Measurements from ENCODE around the gene FAM171A1.

The FAM171A1 gene

DNA sequence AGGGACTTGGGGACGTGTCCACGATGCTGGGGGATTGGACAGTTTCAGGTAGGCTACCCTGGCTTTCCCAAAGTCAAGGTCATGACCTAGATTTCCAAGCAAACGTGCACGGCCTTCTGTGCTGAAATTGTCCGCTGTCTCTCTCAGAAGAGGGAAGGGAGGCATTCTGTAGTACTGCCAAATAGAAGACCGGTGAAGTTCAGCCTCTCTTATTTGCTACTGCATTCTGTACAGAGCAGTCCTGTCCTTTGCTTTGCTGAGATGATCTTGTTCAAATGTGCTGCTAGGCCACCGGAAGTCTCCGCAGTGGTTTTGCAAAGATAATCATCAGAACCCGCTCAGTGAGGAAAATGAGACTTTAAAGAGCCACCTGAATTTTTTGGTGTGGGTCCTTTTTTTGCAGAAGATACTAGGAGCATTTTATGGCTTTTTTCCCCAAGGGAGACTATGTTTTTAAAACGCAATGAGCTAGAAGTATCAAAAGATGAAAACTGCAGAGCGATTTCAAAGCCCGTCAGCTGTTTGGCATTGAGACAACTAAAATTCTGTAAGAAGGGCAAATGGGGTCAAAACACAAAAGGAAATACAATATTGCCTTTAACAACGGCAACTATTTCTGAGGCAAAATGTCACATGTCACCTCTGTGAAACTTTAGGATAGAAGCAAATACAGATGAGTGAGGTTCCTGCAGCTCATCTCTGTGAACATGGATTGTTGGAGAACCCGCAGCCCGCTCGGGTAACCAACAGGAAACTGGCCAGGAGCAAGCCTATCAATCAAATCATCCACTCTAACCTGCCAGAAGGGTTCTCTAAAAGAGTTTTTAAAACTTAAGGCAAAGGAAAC, 201.3 kb downstream of the FAM171A1 start:
- TF ChIP-seq, protein P1, sequence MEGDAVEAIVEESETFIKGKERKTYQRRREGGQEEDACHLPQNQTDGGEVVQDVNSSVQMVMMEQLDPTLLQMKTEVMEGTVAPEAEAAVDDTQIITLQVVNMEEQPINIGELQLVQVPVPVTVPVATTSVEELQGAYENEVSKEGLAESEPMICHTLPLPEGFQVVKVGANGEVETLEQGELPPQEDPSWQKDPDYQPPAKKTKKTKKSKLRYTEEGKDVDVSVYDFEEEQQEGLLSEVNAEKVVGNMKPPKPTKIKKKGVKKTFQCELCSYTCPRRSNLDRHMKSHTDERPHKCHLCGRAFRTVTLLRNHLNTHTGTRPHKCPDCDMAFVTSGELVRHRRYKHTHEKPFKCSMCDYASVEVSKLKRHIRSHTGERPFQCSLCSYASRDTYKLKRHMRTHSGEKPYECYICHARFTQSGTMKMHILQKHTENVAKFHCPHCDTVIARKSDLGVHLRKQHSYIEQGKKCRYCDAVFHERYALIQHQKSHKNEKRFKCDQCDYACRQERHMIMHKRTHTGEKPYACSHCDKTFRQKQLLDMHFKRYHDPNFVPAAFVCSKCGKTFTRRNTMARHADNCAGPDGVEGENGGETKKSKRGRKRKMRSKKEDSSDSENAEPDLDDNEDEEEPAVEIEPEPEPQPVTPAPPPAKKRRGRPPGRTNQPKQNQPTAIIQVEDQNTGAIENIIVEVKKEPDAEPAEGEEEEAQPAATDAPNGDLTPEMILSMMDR (IDR thresholded peaks at IDR 0.05; ENCODE audit: insufficient read depth, missing control alignments): no peak
- FAIRE-seq (no peak), DNase-seq (ENCODE audit: insufficient read length, low spot score) (no peak)

DNA sequence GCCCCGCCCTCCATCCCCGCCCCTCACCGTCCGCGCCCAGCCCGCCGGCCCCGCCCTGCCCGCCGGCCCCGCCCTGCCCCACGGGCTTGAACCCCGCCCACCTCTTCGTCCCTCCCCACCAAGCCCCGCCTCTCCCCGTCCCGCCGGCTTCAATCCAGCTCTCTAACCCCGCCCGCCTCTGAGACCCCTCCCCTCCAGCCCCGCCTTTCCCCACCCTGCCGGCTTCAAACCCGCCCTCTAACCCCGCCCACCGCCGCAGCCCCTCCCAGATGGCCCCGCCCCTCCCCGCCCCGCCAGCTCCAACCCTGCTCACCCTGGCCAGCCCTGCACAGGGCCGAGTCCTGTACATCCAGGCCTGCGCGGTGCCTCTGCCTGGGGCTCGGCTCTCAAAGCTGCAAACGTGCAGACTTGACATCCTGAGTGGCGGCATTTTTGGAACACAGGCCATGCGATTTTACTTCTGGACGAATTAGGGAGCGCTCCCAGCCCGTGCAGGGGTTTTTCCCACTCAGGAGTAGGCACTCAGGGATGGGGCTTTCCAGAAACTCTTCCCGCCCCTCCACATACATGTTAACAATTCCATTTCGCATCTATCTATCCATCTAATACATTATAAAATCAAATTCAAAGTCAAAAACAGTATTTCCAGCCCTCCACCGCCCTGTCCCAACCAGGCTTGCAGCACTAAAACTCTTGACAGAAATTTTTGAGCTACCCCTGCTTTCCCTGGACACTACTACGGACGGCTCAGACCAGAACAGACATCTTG, 202.1 kb downstream of the FAM171A1 start:
- peak; percentile 68 for DNase-seq (ENCODE audit: insufficient read length, low spot score)
- TF ChIP-seq, protein P1 (IDR thresholded peaks at IDR 0.05; ENCODE audit: insufficient read depth, missing control alignments): no peak
- FAIRE-seq: no peak

DNA sequence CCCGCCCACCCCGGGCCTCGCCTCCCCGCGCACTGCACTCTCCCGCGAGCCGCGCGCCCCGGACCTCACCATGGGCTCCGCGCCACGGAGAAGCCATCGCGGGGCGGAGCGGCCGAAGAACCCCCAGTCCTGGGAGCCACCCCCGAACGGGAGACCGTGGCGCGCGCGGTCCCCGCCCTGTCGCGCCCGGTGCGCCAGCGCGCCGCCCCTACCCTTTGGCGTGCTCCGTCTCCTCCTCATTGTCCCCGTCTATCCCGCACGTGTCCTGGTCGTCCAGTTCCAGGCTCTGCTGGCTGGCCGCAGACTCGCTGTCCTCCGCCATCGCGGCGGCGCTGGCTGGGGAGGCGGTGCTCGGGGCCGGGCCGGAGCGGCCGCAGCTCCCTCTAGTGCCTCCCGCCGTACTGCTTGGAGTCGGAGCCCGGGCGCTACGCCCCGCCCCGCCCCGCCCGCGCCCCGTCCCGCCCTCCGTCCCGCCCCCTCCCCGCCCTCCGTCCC, 202.8 kb downstream of the FAM171A1 start, which contains the start of gene NMT2:
TSS of gene NMT2 (minus strand) at position 403 of the 495 bp plus-strand sequence. CDS start at position 322, 81 bp downstream.
- peak; percentile 66 for DNase-seq (ENCODE audit: insufficient read length, low spot score)
- TF ChIP-seq, protein P1 (IDR thresholded peaks at IDR 0.05; ENCODE audit: insufficient read depth, missing control alignments): peak; percentile 16
- no peak for FAIRE-seq

DNA sequence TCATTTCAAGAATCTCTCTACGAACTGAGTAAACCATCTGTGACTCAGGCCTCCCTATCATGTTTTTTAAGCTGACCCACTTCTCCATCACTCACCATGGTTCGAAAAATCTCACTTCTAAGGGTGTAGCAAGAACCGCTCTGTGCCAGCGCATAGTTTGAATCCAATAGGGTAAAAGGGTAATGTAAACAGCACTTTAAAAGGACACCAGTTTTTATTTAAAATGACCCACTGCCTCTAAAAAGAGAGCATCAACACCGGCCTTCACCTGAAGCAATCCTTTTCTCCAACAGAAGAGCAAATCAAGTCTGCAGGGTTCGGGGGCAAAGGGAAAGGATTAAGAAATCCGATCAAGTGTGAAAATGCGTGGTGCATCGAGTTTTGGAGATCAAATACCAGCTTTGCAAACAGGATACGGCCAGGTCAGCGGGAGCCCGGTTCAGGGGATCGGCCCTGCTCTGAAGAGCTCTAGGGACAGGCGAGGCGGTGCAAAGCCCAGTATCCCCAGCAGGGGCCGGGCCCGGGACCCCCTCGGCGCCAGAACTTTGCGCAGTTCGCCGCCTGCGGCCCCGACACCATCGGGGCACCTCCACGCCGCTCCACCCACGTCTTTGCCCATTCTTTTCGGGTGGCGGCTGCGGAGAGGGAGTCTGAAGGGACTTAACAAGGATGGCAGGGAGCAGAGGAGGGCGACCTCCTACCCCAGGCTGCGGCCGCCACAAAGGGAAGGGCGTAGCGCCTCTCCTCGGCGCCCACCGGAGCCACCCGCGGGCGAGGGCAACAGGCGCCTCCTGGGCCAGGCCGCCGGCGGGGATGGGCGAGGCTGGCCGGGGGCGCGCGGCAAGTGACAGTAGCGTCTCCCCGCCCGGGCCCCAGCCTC, 203.4 kb downstream of the FAM171A1 start:
- no peak for DNase-seq (ENCODE audit: insufficient read length, low spot score)

DNA sequence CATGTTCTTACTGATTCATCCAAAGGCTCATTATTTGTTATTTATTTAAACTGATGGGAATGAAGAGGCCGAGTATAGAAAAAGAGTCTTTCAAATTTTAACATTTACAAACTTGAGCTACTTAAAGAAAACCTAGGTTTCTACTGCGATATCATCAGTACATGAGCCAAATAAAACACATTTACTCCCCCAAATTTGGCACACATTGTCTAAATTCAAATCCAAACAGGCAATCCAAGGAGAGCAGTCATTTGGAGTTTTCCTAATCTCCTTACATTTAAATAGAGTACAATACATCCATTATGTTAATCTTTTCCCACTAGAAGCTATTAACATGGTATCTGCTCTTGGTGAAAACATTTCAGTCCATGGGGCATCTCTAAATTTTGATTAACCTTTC, 204.8 kb downstream of the FAM171A1 start:
- TF ChIP-seq, protein P1 (IDR thresholded peaks at IDR 0.05; ENCODE audit: insufficient read depth, missing control alignments): no peak
- FAIRE-seq (no peak), DNase-seq (ENCODE audit: insufficient read length, low spot score) (no peak)

More for the DNA sequence above, 203.4 kb downstream of the FAM171A1 start:
- no peak for FAIRE-seq
- TF ChIP-seq, protein P1 (IDR thresholded peaks at IDR 0.05; ENCODE audit: insufficient read depth, missing control alignments): no peak

DNA sequence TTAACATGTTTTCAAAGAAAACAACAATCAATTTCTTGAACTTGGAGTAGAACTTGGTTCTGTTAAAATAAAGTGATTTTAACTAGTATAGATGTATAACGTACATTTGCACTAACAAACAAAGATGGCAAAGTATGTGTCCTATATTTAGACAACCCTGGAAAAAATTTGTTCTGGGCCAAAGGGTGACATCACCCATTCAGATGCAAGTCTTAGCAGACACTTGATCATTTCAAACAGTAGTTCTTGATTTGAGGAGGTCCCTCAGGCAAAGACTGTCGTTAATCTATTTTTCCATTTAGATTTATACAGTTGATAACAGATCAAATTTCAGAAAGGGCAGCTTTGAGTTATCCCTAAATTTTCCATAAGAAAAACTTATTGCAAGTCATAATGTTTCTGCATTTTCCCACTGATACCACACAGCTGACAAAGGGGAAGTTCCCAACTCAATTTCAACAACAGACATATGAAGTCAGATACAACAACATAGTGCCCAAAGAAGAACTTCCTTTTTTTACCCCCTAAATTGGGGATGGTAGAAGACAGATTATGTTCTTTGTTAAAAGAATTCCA, 207.7 kb downstream of the FAM171A1 start:
- no peak for FAIRE-seq
- no peak for DNase-seq (ENCODE audit: insufficient read length, low spot score)
- TF ChIP-seq, protein P1 (IDR thresholded peaks at IDR 0.05; ENCODE audit: insufficient read depth, missing control alignments): no peak
